ENCODE results near the gene MATN1. TPM values are rescaled to one million over a fixed set of nuclear protein-coding genes. Genes with fewer than 3 reads are reported as not detected.

MATN1 gene
- total RNA-seq, 1 donor from 2014 or later = not detected

- H3K36me3 ChIP-seq = no peaks in the 10 kb centered on the region
- no peak overlapping the region for H3K4me3 ChIP-seq
- no peak for DNase-seq
- no peak for ATAC-seq
- no peak overlapping the region for H3K27ac ChIP-seq
- intact Hi-C loops (cut with DNase I) = no loop called here
- no peaks in the 10 kb centered on the region for H3K4me1 ChIP-seq
- no peak for TF ChIP-seq CTCF (IDR thresholded peaks at IDR 0.05)
- H3K9me3 ChIP-seq = no peaks in the 10 kb centered on the region
- no peaks in the 10 kb centered on the region for H3K27me3 ChIP-seq (ENCODE audit: low read depth)
These were observed 59.2 kb downstream of the MATN1 start for GRCh38 chr1:30664103-30664755.

- Histone ChIP-seq H3K27ac (no peak overlapping the region), H3K4me3 (no peak overlapping the region), H3K9me3 (no peaks in the 10 kb centered on the region), H3K4me1 (no peaks in the 10 kb centered on the region), H3K36me3 (no peaks in the 10 kb centered on the region), H3K27me3 (ENCODE audit: low read depth) (no peaks in the 10 kb centered on the region)
- DNase-seq (no peak), ATAC-seq (no peak)
- no peak for TF ChIP-seq CTCF (IDR thresholded peaks at IDR 0.05)
- intact Hi-C loops (cut with DNase I) = no loop called here
These were observed 59.7 kb downstream of the MATN1 start for GRCh38 chr1:30663596-30664091.

- Histone ChIP-seq H3K27me3 (ENCODE audit: low read depth) (peaks cover 12% of the 10 kb centered on the region), H3K4me1 (no peaks in the 10 kb centered on the region), H3K9me3 (no peaks in the 10 kb centered on the region), H3K27ac (no peak overlapping the region), H3K36me3 (no peaks in the 10 kb centered on the region), H3K4me3 (no peak overlapping the region)
- no peak for TF ChIP-seq CTCF (IDR thresholded peaks at IDR 0.05)
- intact Hi-C loops (cut with DNase I) = no loop called here
- DNase-seq = no peak
- ATAC-seq = no peak
These were observed 61.0 kb downstream of the MATN1 start for GRCh38 chr1:30662291-30662840.

- intact Hi-C loops (cut with DNase I) = no loop called here
- DNase-seq (no peak), ATAC-seq (no peak)
- Histone ChIP-seq H3K4me3 (no peak overlapping the region), H3K27me3 (ENCODE audit: low read depth) (peaks cover 16% of the 10 kb centered on the region), H3K36me3 (no peaks in the 10 kb centered on the region), H3K4me1 (no peaks in the 10 kb centered on the region), H3K27ac (no peak overlapping the region), H3K9me3 (no peaks in the 10 kb centered on the region)
- TF ChIP-seq CTCF (IDR thresholded peaks at IDR 0.05) = no peak
These were observed 62.1 kb downstream of the MATN1 start for GRCh38 chr1:30661311-30661710.

Small RNA genes lying within 50 kb of the gene (microRNA-seq; reads per million reads assigned to microRNA genes)
- gene MIR4420 (ENCODE audit: borderline number of aligned reads) = not detected

Other genes starting within 250 kb of the MATN1 start
- gene LAPTM5, start 34.2 kb upstream of the MATN1 start, total RNA-seq = 544 TPM
- gene SDC3, start 185.2 kb upstream of the MATN1 start, total RNA-seq = 43.5 TPM

Data from lower lobe of right lung (tissue), 2 donors.